HG03565 (cell line): ENCODE measurements around the gene SPAG5.

ENCODE experiments used
- ATAC-seq: cut with Tn5 transposase; IDR thresholded peaks from one replicate; pipeline ENCODE4 v1.9.1; 2021; ENCODE audit warnings: mild to moderate bottlenecking, moderate library complexity; ENCODE audit not compliant: unreplicated experiment

SPAG5 gene, protein sequence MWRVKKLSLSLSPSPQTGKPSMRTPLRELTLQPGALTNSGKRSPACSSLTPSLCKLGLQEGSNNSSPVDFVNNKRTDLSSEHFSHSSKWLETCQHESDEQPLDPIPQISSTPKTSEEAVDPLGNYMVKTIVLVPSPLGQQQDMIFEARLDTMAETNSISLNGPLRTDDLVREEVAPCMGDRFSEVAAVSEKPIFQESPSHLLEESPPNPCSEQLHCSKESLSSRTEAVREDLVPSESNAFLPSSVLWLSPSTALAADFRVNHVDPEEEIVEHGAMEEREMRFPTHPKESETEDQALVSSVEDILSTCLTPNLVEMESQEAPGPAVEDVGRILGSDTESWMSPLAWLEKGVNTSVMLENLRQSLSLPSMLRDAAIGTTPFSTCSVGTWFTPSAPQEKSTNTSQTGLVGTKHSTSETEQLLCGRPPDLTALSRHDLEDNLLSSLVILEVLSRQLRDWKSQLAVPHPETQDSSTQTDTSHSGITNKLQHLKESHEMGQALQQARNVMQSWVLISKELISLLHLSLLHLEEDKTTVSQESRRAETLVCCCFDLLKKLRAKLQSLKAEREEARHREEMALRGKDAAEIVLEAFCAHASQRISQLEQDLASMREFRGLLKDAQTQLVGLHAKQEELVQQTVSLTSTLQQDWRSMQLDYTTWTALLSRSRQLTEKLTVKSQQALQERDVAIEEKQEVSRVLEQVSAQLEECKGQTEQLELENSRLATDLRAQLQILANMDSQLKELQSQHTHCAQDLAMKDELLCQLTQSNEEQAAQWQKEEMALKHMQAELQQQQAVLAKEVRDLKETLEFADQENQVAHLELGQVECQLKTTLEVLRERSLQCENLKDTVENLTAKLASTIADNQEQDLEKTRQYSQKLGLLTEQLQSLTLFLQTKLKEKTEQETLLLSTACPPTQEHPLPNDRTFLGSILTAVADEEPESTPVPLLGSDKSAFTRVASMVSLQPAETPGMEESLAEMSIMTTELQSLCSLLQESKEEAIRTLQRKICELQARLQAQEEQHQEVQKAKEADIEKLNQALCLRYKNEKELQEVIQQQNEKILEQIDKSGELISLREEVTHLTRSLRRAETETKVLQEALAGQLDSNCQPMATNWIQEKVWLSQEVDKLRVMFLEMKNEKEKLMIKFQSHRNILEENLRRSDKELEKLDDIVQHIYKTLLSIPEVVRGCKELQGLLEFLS

DNA sequence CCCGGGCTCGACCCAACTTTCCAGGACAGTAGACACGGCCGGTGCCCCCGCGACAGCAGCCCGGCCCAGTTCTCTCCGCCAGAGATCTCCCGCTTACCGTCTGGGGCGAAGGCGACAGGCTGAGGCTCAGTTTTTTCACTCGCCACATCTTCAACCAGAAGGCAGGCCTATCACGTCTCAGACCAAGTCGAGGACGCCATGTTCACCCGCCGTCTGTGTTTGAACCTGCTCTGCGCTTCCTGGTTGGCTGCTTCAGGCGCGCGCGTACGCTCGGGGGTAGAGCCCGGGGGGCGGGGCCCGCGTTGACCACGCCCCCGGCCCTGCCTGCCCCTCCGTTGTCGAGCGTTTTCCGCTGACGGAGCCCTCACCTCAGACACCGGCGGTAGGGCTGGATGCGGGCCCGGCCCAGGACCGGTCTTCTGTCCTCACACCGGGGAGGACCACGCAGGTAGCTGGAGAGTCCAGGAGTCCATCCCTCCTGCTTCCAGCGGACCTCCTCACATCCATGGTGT is at the start of gene SPAG5:
Gene SPAG5 (minus strand): TSS at position 227 of the 512 bp plus-strand sequence. CDS start 79 bp downstream, at position 148.
- ATAC-seq: peak; percentile 73

- ATAC-seq: no peak
Observed at GRCh38 chr17:28646039-28646754, 47.4 kb upstream of the SPAG5 start.

DNA sequence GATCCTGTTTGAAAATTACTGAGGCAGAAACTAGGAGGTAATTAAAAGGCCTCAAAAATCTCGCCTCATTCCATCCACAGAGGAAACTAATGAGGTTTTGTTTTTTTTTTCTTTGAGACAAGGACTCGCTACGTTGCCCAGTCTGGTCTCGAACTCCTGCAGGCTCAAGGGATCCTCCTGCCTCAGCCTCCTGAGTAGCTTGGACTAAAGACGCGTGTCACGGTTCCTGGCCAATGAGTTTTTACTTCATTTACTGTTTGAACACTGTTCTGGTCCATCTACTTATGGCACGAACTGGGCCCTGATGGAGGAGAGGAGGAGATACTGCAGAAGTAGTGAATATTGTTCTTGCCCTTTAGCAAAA is 46.7 kb upstream of the SPAG5 start:
- no peak for ATAC-seq

DNA sequence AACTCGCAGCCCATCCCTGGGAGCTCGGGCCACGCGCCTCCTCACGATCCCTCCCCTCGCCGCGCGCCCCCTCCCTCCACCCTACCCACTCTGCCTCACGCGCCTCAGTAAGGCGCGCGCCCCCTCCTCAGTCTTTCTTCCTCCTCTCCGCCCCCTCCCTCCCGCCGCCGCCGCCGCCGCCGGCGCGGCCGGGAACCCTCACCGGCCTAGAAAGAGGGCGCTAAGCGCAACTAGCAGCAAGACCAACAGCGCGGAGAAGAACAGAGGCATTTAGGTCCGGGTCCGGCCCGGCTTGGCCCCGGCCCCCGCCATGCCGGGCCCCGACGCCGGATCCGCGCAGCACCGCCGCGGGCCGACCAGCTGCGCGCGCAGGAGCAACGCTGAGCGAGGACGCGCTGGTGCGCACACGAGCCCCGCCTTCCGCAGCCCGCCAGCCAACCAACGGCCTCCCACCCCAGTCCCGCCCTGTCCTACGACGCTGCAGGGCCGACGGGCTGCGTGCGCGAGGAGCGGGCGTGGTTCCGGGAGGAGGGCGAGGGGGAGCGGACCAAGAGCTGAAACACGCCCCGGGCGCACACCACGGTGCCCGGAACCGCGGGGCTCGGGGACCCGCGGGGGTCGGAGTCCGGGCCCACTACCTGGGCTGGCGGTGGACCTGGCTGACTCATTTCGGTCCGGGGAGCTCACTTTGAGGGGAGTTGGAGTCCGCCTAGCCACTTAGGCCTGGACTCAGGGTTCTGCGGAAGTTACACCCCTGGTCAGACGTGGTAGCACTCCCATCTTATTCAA is 46.2 kb upstream of the SPAG5 start, which contains the start of gene BLTP2:
Gene BLTP2 (minus strand): TSS at position 372 of the 789 bp plus-strand sequence. CDS start 102 bp downstream, at position 270.
- ATAC-seq: peak; percentile 84

GRCh38 chr17:28643983-28644786 is 45.4 kb upstream of the SPAG5 start:
- no peak for ATAC-seq

GRCh38 chr17:28641579-28641978 is 42.8 kb upstream of the SPAG5 start:
- no peak for ATAC-seq

- no peak for ATAC-seq
Observed at GRCh38 chr17:28635506-28635905, 36.7 kb upstream of the SPAG5 start.

GRCh38 chr17:28634206-28634865 is 35.5 kb upstream of the SPAG5 start:
- no peak for ATAC-seq

GRCh38 chr17:28626818-28627217 is 28.0 kb upstream of the SPAG5 start:
- ATAC-seq: no peak

DNA sequence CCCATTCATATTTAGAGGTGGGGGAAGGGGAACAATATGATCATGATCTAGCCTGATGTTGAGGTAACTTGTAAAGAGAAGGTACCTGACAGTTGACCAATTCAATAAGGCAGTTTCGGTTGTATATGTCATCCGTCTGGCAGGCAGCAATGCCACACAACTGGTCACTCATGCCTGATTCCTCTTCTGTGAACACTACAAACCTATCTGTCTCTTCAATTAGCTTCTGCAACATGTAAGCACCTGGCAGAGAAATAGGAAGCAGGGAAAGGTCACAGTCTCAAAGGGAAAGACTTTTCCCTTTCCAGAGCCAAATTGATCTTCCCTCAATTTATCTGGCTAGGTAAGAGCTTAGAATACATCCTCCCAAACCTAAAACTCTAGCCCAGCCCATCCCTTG is 25.3 kb upstream of the SPAG5 start:
- no peak for ATAC-seq

DNA sequence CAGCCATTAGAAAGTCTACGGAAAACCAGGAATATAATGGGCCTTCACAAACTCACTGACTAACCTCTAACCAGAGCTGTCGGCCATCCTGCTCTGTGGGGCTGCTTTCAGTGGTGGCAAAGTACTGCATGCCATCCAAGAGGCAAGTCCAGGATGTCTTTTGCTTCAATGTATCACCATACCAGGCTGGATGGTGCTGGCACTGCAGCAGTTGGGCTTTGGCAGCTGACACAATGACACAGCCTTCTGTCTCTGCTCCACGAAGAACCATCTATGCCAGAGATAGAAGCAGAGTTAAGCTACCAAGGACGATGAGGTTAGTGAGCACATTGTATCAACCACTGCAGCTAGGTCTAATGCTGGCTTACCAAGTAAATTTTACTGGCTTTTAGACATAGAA is 24.9 kb upstream of the SPAG5 start:
- ATAC-seq: no peak

GRCh38 chr17:28622186-28622585 is 23.4 kb upstream of the SPAG5 start:
- no peak for ATAC-seq

DNA sequence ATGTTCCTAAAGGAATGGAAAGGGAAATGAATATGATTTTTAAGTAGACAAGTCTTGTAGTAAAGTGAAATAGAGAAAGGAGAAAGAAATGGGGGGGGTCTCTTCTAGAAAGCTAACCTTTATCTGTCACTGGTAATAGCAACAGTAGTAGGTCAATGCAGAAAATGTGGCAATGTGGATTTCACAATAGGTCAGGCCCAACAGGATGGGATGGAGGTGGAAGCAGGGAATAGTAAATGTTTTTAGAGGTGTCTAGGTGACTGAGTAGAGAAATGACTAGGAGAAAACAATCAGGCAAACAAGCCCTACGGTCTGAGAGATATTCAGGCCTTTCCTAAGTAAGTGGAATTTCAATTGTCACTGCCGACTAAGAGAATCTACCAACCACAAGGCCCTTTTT is 21.2 kb upstream of the SPAG5 start:
- ATAC-seq: no peak

GRCh38 chr17:28618464-28618863 is 19.6 kb upstream of the SPAG5 start:
- no peak for ATAC-seq

DNA sequence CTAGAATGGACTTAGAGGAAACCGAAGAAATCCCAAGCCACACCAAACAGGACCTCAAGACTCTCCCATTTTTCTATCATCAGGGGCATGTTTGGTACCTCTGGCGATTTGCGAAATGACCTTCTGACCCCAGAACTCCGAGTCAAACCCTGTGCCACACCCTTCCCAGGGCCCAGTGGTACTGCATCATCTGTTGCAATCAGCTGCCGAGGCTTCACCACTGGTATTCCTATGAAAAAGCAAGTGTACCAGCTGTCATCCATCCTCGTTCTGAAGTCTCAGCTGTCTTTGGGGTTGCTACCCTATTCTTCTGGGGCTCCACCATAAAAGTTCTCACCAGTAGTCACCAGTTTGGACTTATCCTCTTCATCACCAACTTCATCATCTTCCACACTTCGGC is 17.5 kb upstream of the SPAG5 start:
- ATAC-seq: no peak

GRCh38 chr17:28615260-28615940 is 16.6 kb upstream of the SPAG5 start:
- no peak for ATAC-seq

DNA sequence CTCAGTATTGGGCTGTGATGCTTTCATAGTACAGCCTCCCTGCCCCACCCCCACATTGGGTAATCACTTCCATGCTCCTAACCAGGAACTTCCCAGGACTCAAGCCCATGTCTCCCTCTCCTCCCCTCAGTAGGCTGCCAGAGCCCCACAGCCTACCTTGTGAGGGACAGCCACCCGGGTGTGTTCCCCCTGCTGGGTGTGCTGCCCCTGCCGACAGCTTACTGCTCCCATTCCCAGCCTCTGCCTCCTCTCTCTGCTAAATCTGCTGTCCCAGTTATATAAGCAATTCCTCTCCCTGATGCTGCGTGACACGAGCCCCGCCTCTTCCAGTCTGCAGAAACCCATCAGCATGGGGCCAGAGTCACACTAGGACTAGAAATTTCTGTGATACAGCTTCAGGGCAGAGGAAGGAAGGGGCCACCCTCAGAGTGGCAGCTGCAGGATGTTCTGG is 15.1 kb upstream of the SPAG5 start, which contains the start of gene RSKR:
Gene RSKR (minus strand): TSS at position 255 of the 451 bp plus-strand sequence. CDS start 24 bp downstream, at position 231.
- no peak for ATAC-seq
